Measurements from ENCODE around the gene KLK1. TPM values are rescaled to one million over a fixed set of nuclear protein-coding genes. Genes with fewer than 3 reads are reported as not detected.
"Not testable (repeated sequence)": the region's sequence is repeated elsewhere in the genome, so short reads cannot be mapped to it uniquely, and the experiment has no call there.

Gene KLK1
- polyA plus RNA-seq, 1 of the 3 experiments (the other 2 are of a cell fraction), result not detected

DNA sequence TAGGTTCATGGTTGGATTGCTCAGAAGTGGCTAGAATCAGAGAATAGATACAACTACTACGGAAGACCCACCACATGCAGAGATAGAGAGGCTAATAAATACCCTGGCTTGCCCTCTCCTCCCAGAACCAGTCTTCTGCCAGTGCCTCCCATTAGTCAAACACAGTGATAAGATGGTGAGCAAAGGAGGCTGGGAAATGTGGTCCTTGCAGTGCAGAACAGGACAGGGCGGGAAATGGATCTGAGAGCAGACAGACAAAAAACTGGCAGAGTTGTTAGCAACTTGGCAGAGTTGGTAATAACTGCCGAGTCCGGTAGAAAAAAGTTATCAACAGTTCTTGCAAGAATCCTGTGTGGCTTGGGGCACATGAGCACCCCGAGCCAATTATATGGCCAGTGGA is 8.7 kb downstream of the KLK1 start (continued):
- TF ChIP-seq PBX3 (IDR thresholded peaks at IDR 0.05), result no peak

GRCh38 chr19:50812474-50812873 is 11.1 kb downstream of the KLK1 start:
- H3K9ac ChIP-seq, result no peak overlapping the region
- H3K9me2 ChIP-seq, result no peaks in the 10 kb centered on the region
- no peaks in the 10 kb centered on the region for H4K20me1 ChIP-seq (ENCODE audit: insufficient read depth)
- no peaks in the 10 kb centered on the region for H3K9me3 ChIP-seq
- no peak overlapping the region for H2AFZ ChIP-seq (ENCODE audit: low read depth)
- no peak for DNase-seq
- POLR2A ChIA-PET, result no interaction called here
- H3F3A ChIP-seq (replicated peaks; ENCODE audit: insufficient read depth), result no peaks in the 10 kb centered on the region
- H3K36me3 ChIP-seq (replicated peaks in 1 of 2; ENCODE audit: control insufficient read depth in 1 of 2, insufficient read depth in 2 of 2, low read length in 1 of 2), result no peaks in the 10 kb centered on the region
- H3K4me1 ChIP-seq (ENCODE audit: control insufficient read depth in 1 of 2, insufficient read depth in 2 of 2, low read depth in 1 of 2, low read length in 1 of 2), result no peaks in the 10 kb centered on the region
- CTCF ChIA-PET, result interaction anchor here (1.1 kb wide), 1 partner anchor 26 kb away, joined by 3 read pairs; no protein-coding TSS in a partner anchor
- H3K79me2 ChIP-seq (ENCODE audit: insufficient read depth), result no peaks in the 10 kb centered on the region
- H3K4me2 ChIP-seq, result no peak overlapping the region
- H3K27me3 ChIP-seq (ENCODE audit: insufficient read depth), result peaks cover 4% of the 10 kb centered on the region; the same call in 1 of the 2 replicates
- H3K4me3 ChIP-seq (ENCODE audit: low read depth in 2 of 2, low read length in 1 of 2), result no peak overlapping the region
- TF ChIP-seq RFX5 (IDR thresholded peaks at IDR 0.05; ENCODE audit: low read length) (no peak), NFIC (IDR thresholded peaks at IDR 0.05; ENCODE audit: borderline replicate concordance) (no peak), EP300 (IDR thresholded peaks at IDR 0.05; ENCODE audit: borderline replicate concordance in 1 of 2, low read depth in 1 of 2, low read length in 1 of 2) (no peak), MAX (IDR thresholded peaks at IDR 0.05; ENCODE audit: low read depth) (no peak), PBX3 (IDR thresholded peaks at IDR 0.05) (no peak), SIN3A (IDR thresholded peaks at IDR 0.05; ENCODE audit: borderline replicate concordance, low read depth, low read length) (no peak), FOSL2 (IDR thresholded peaks at IDR 0.05; ENCODE audit: borderline replicate concordance, low read depth) (no peak), MXI1 (IDR thresholded peaks at IDR 0.05; ENCODE audit: low read depth, low read length) (no peak)
- TF ChIP-seq, protein P1, sequence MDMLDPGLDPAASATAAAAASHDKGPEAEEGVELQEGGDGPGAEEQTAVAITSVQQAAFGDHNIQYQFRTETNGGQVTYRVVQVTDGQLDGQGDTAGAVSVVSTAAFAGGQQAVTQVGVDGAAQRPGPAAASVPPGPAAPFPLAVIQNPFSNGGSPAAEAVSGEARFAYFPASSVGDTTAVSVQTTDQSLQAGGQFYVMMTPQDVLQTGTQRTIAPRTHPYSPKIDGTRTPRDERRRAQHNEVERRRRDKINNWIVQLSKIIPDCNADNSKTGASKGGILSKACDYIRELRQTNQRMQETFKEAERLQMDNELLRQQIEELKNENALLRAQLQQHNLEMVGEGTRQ (IDR thresholded peaks at IDR 0.05; ENCODE audit: borderline replicate concordance, low read depth, low read length), result no peak
- 11% methylated on average over 3 of the region's 3 CpGs for WGBS (ENCODE audit: low lambda C conversion rate)
- no peak overlapping the region for H3K27ac ChIP-seq (ENCODE audit: low read depth in 2 of 2, low read length in 1 of 2)

GRCh38 chr19:50811622-50812238 is 11.9 kb downstream of the KLK1 start:
- POLR2A ChIA-PET, CTCF ChIA-PET: not testable (repeated sequence)

More at GRCh38 chr19:50811622-50812238, 11.9 kb downstream of the KLK1 start:
- H4K20me1 ChIP-seq (ENCODE audit: insufficient read depth); H3K9ac ChIP-seq; H3K27ac ChIP-seq (ENCODE audit: low read depth in 2 of 2, low read length in 1 of 2); H3F3A ChIP-seq (replicated peaks; ENCODE audit: insufficient read depth); H3K4me2 ChIP-seq; DNase-seq; H3K27me3 ChIP-seq (ENCODE audit: insufficient read depth); H3K79me2 ChIP-seq (ENCODE audit: insufficient read depth); H2AFZ ChIP-seq (ENCODE audit: low read depth); H3K4me3 ChIP-seq (ENCODE audit: low read depth in 2 of 2, low read length in 1 of 2); H3K36me3 ChIP-seq (replicated peaks in 1 of 2; ENCODE audit: control insufficient read depth in 1 of 2, insufficient read depth in 2 of 2, low read length in 1 of 2); H3K4me1 ChIP-seq (ENCODE audit: control insufficient read depth in 1 of 2, insufficient read depth in 2 of 2, low read depth in 1 of 2, low read length in 1 of 2); H3K9me2 ChIP-seq; H3K9me3 ChIP-seq: not testable (repeated sequence)
- WGBS (ENCODE audit: low lambda C conversion rate), result 0% methylated on average over 3 of the region's 3 CpGs
